ENCODE results near the gene RNF225.

GRCh38 chr19:58394821-58395219 is 636 bp upstream of the RNF225 start:
- TF ChIP-seq POLR2AphosphoS5 (IDR thresholded peaks at IDR 0.05; ENCODE audit: low read depth, low read length) = no peak
- TF ChIP-seq TAF1 (IDR thresholded peaks at IDR 0.05; ENCODE audit: borderline replicate concordance, insufficient read depth, low read length) = no peak
- TF ChIP-seq REST (IDR thresholded peaks at IDR 0.05; ENCODE audit: insufficient read depth in 1 of 2, low read depth in 2 of 2, low read length in 2 of 2) = no peak

All from PFSK-1 (cell line).